Natural killer cell (primary cell): ENCODE results near the gene TAF6L. TPM values are rescaled to one million over a fixed set of nuclear protein-coding genes. Genes with fewer than 3 reads are reported as not detected.
A peak's percentile ranks its signal among the peaks of the same experiment; 100 is the strongest.
"Not testable (repeated sequence)": the region's sequence is repeated elsewhere in the genome, so short reads cannot be mapped to it uniquely, and the experiment has no call there.

Experiments used
- ATAC-seq, 3 donors: fragments of 150-1000 bp in 2 of 3; fragments of 200-7000 bp in 1 of 3; cut with Tn5 transposase; 1 replicate in 1 of 3; 2 replicates in 2 of 3; pipeline ENCODE4 v1.10.0; 2021; ENCODE audit warnings: mild to moderate bottlenecking in 2 of 3, moderate library complexity in 2 of 3
- DNase-seq, 2 donors: peaks; one replicate each; pipeline versions ENCODE4 v3.0.0 to v3.0.0-alpha.2; 2013 to 2021; ENCODE audit warnings: mixed read lengths in 1 of 2
- H3K27ac ChIP-seq: one replicate; pipeline ENCODE4 v1.5.1; 2013; ENCODE audit warnings: mild to moderate bottlenecking, low read length
- H3K27me3 ChIP-seq: one replicate; pipeline ENCODE4 v1.6.1; 2013; ENCODE audit warnings: low read length; ENCODE audit not compliant: control insufficient read depth, insufficient read depth
- H3K36me3 ChIP-seq: one replicate; pipeline ENCODE4 v1.6.1; 2013; ENCODE audit warnings: low read length; ENCODE audit not compliant: control insufficient read depth, insufficient read depth
- H3K4me1 ChIP-seq: one replicate; pipeline ENCODE4 v1.6.1; 2013; ENCODE audit warnings: low read length; ENCODE audit not compliant: control insufficient read depth, insufficient read depth
- H3K4me3 ChIP-seq: one replicate; pipeline ENCODE4 v1.5.1; 2013; ENCODE audit warnings: low read length
- H3K9me3 ChIP-seq: one replicate; pipeline ENCODE4 v1.6.1; 2013; ENCODE audit warnings: low read length; ENCODE audit not compliant: control insufficient read depth, insufficient read depth
- H3K27ac Mint-ChIP-seq, 2 donors: one replicate each; pipeline ENCODE4 v1.8.0; 2022; ENCODE audit warnings: mild to moderate bottlenecking in 2 of 2, mixed read lengths in 2 of 2, moderate library complexity in 1 of 2
- H3K27me3 Mint-ChIP-seq, 2 donors: one replicate each; pipeline ENCODE4 v1.8.0; 2022; ENCODE audit warnings: low read depth in 2 of 2, mixed read lengths in 2 of 2
- H3K36me3 Mint-ChIP-seq: one replicate; pipeline ENCODE4 v1.8.0; 2022; ENCODE audit warnings: mixed read lengths
- H3K4me1 Mint-ChIP-seq, 2 donors: one replicate each; pipeline ENCODE4 v1.8.0; 2022; ENCODE audit warnings: mixed read lengths in 2 of 2
- H3K4me3 Mint-ChIP-seq: one replicate; pipeline ENCODE4 v1.8.0; 2022; ENCODE audit warnings: mild to moderate bottlenecking, moderate library complexity, mixed read lengths
- H3K9me3 Mint-ChIP-seq, 2 donors: one replicate each; pipeline ENCODE4 v1.8.0; 2022; ENCODE audit warnings: mixed read lengths in 2 of 2
- WGBS: methylation state at CpG from one replicate; pipeline ENCODE4 v1.1.7; 2013; ENCODE audit warnings: missing lambda C conversion rate; ENCODE audit not compliant: insufficient coverage; 5-methylcytosine and 5-hydroxymethylcytosine counted together
- intact Hi-C: fragments of 100-400 bp; cut with micrococcal nuclease; formaldehyde crosslinking; loops from one replicate; pipeline ENCODE4 v1.14.2; 2022
- total RNA-seq, 4 donors: library from RNA; stranded (reverse); fragments of 120-200 nt in 1 of 4; gene quantifications; one replicate each; pipeline versions ENCODE4 v1.2.3 to v1.2.4, GENCODE V29; 2013 to 2022
- TF ChIP-seq, protein P1 (sequence below): fragments of 200-600 bp; IDR thresholded peaks from one replicate; pipeline ENCODE4 v1.8.0; 2022; ENCODE audit warnings: antibody characterized with exemption

TAF6L gene
- total RNA-seq, 3 donors from 2014 or later (not counting 1 experiment from before 2014, with no cell fraction given) = 18.4 to 20.3 (median 18.8) TPM

DNA sequence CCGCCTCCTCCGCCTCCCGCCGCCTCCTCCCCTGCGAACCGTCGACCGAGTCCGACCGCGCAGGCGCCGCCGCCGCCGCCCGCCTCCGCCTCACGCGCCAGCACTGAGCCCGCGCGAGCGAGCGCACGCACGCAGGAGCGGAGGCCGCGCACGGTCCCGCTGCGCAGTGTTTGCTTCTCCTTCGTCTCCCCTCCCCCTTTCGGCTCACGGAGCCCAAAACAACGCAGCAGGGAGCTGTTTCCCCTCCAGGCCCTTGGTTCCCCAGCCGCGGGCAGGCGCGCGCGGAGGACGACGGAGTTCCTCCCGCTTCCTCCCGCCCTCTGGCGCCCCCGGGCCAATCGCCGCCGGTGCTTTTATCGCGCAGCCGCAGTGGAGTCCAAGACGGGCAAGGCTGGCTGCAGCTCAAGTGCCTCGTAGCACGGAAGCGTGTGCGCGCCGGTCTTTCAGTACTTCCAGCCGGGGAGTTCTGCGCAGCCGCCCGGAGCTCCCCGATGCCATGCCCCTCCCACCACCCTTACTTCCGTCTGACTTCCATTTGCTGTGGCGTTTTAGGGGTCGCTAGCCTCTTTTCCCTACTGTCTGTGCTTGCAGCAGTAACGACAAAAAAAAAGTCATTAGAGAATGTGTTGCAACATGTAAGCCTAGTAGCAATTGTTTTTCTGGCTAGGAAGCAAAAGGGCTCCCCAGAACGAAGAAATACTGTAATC, 43.9 kb upstream of the TAF6L start, which contains the start of gene HNRNPUL2:
TSS of gene HNRNPUL2 (minus strand) at position 293 of the 707 bp plus-strand sequence. CDS start 301 bp downstream, outside the sequence.
- Histone ChIP-seq H3K27ac (peak within 1 kb of the TSS; percentile 88), H3K4me1 (peaks cover 44% of the 10 kb centered on the region), H3K4me3 (peak within 1 kb of the TSS; percentile 91), H3K27me3 (no peaks in the 10 kb centered on the region), H3K36me3 (peaks cover 32% of the 10 kb centered on the region), H3K9me3 (no peaks in the 10 kb centered on the region)
- TF ChIP-seq, protein P1, sequence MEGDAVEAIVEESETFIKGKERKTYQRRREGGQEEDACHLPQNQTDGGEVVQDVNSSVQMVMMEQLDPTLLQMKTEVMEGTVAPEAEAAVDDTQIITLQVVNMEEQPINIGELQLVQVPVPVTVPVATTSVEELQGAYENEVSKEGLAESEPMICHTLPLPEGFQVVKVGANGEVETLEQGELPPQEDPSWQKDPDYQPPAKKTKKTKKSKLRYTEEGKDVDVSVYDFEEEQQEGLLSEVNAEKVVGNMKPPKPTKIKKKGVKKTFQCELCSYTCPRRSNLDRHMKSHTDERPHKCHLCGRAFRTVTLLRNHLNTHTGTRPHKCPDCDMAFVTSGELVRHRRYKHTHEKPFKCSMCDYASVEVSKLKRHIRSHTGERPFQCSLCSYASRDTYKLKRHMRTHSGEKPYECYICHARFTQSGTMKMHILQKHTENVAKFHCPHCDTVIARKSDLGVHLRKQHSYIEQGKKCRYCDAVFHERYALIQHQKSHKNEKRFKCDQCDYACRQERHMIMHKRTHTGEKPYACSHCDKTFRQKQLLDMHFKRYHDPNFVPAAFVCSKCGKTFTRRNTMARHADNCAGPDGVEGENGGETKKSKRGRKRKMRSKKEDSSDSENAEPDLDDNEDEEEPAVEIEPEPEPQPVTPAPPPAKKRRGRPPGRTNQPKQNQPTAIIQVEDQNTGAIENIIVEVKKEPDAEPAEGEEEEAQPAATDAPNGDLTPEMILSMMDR = no peak
- intact Hi-C loops = loop anchor here (1.0 to 5.0 kb wide), 4 partner anchors 18 to 105 kb away; partner anchors contain the start of genes C11orf98, CSKMT, STX5 and TEX54
- peak within 1 kb of the TSS; percentile 98 for H3K4me3 Mint-ChIP-seq
- H3K27me3 Mint-ChIP-seq = no peaks in the 10 kb centered on the region
- H3K4me1 Mint-ChIP-seq = peaks cover 44 to 60% of the 10 kb centered on the region in 2 donors
- DNase-seq (peak; percentile 97 to 100), ATAC-seq (peak; percentile 82 to 91 (median 84))
- H3K9me3 Mint-ChIP-seq = no peaks in the 10 kb centered on the region
- H3K36me3 Mint-ChIP-seq = peaks cover 15% of the 10 kb centered on the region
- H3K27ac Mint-ChIP-seq = peak within 1 kb of the TSS; percentile 99
- WGBS = under 1% methylated on average over 72 of the region's 72 CpGs

DNA sequence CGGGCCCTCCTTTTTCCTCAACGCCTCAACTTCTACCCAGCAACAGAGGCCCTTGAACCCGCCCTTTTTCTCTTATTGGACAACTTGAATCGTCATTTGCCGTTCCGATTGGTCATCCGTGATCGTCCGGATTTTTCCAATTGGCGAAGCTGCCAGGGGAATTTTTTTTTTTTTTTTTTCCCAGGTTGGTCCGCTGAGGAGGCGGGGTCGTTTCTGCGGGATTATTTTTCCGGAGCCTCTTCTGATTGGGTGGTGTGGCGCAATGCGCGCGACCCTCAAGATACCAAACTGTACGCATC, 43.4 kb upstream of the TAF6L start:
- H3K27ac Mint-ChIP-seq = peak overlapping the region; percentile 99
- H3K27me3 Mint-ChIP-seq = no peaks in the 10 kb centered on the region
- H3K9me3 Mint-ChIP-seq = no peaks in the 10 kb centered on the region
- Histone ChIP-seq H3K27ac (peak overlapping the region; percentile 88), H3K36me3 (peaks cover 28% of the 10 kb centered on the region), H3K4me1 (peaks cover 44% of the 10 kb centered on the region), H3K4me3 (peak overlapping the region; percentile 91), H3K9me3 (no peaks in the 10 kb centered on the region), H3K27me3 (no peaks in the 10 kb centered on the region)
- DNase-seq (peak; percentile 75 to 96), ATAC-seq (peak; percentile 60 to 73 (median 63))
- intact Hi-C loops = loop anchor here (1.0 to 5.0 kb wide), 7 partner anchors 19 to 153 kb away; partner anchors contain the start of genes C11orf98, CSKMT, POLR2G and STX5
- H3K4me1 Mint-ChIP-seq = peaks cover 44 to 60% of the 10 kb centered on the region in 2 donors
- H3K4me3 Mint-ChIP-seq = peak overlapping the region; percentile 98
- TF ChIP-seq, protein P1 = no peak
- WGBS = 0% methylated on average over 19 of the region's 20 CpGs
- peaks cover 10% of the 10 kb centered on the region for H3K36me3 Mint-ChIP-seq

DNA sequence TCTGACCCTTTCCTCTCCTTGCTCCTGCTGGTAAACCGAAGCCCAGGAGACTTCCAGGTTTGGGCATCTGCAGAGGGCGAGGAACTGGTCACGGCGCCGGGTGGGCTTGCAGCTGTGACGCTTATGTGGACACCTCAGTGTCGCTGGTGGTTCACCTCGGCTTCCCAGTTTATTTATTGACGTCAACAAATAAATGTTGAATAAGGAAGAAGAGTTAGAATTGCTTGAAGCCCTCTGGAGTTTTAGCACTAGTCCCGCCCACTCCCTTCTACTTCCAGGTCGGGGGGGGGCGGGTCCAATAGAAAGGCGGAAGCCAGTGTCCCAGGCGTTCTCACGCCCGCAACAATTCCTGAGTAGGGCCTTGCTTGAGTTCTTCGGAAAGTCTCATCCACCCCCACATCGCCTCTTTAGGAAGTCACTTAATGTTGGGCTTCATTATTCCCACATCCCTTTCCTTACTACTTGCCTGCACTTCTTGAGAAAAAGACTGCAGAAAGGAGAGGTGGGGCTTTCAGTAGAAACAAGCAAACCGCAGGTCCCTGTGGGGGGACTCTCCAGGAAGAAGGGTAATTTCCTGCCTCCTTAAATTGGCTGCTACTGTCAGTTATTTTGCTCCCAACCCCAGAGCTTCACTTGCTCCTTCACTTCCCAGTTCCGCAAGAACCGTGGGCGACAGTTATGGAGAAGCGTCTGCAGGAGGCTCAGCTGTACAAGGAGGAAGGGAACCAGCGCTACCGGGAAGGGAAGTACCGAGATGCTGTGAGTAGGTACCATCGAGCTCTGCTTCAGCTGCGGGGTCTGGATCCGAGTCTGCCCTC, 42.8 kb upstream of the TAF6L start, which contains the start of gene TTC9C:
TSS of gene TTC9C (plus strand) at position 316 of the 818 bp plus-strand sequence. CDS start at position 679, 363 bp downstream.
- Histone ChIP-seq H3K27ac (peak within 1 kb of the TSS; percentile 88), H3K27me3 (no peaks in the 10 kb centered on the region), H3K4me1 (peaks cover 44% of the 10 kb centered on the region), H3K4me3 (peak within 1 kb of the TSS; percentile 91), H3K36me3 (peaks cover 29% of the 10 kb centered on the region), H3K9me3 (no peaks in the 10 kb centered on the region)
- Mint-ChIP-seq H3K9me3 (no peaks in the 10 kb centered on the region), H3K4me3 (peak within 1 kb of the TSS; percentile 98), H3K36me3 (peaks cover 14% of the 10 kb centered on the region), H3K27me3 (no peaks in the 10 kb centered on the region), H3K27ac (peak within 1 kb of the TSS; percentile 99), H3K4me1 (peaks cover 49 to 59% of the 10 kb centered on the region in 2 donors)
- intact Hi-C loops = loop anchor here (1.0 to 5.0 kb wide), 4 partner anchors 33 to 153 kb away; partner anchors contain the start of genes C11orf98, CSKMT and POLR2G
- DNase-seq (peak; percentile 73 to 91), ATAC-seq (peak; percentile 37 to 45 (median 41))
- TF ChIP-seq, protein P1 = no peak
- 0% methylated on average over 29 of the region's 29 CpGs for WGBS

DNA sequence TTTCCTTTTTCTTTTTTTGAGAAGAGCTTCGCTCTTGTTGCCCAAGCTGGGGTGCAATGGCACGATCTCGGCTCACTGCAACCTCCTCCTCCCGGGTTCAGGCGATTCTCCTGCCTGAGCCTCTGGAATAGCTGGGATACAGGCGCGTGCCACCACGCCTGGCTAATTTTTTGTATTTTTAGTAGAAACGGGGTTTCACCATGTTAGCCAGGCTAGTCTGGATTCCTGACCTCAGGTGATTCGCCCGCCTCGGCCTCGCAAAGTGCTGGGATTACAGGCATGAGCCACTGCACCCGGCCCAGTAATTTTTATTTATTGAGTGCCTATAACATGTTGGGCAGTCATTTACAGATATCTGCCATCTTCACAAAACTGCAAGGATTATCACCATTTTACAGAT, 41.1 kb upstream of the TAF6L start:
- peaks cover 28% of the 10 kb centered on the region for H3K36me3 ChIP-seq
- H3K4me1 ChIP-seq = peaks cover 38% of the 10 kb centered on the region
- peaks cover 34 to 42% of the 10 kb centered on the region in 2 donors for H3K4me1 Mint-ChIP-seq
- H3K27me3 ChIP-seq, H3K9me3 Mint-ChIP-seq, ATAC-seq, H3K36me3 Mint-ChIP-seq, DNase-seq, H3K9me3 ChIP-seq, intact Hi-C loops, H3K4me3 ChIP-seq, H3K27me3 Mint-ChIP-seq, H3K27ac ChIP-seq: not testable (repeated sequence)
- 96% methylated on average over 14 of the region's 14 CpGs for WGBS
- peak overlapping the region; percentile 72 for H3K4me3 Mint-ChIP-seq
- H3K27ac Mint-ChIP-seq = peak overlapping the region; percentile 58 to 99
